ENCODE data around the gene SLC2A1. TPM values are rescaled to one million over a fixed set of nuclear protein-coding genes. Genes with fewer than 3 reads are reported as not detected.

The SLC2A1 gene
- total and polyA plus RNA-seq, 4 donors, result 9.5 to 143 (median 28.6) TPM

GRCh38 chr1:42924082-42924850 lies 34.4 kb downstream of the SLC2A1 start:
- DNase-seq (peak; percentile 96 to 97 (median 97)), ATAC-seq (ENCODE audit: insufficient read depth, low FRiP score) (peak; percentile 98)
- Histone ChIP-seq H3K9me3 (ENCODE audit: control insufficient read depth in 4 of 4, insufficient read depth in 3 of 4, low read length in 3 of 4) (no peaks in the 10 kb centered on the region), H3K27me3 (ENCODE audit: control insufficient read depth in 3 of 3, insufficient read depth in 3 of 3, low read length in 2 of 3) (no peaks in the 10 kb centered on the region), H3K4me3 (peak overlapping the region; percentile 78), H3K4me1 (ENCODE audit: control insufficient read depth in 5 of 5, insufficient read depth in 5 of 5, low read length in 5 of 5) (peaks cover 0 to 12% (median 6%) of the 10 kb centered on the region in 5 donors), H3K27ac (ENCODE audit: low read depth in 1 of 2, low read length in 1 of 2) (peak overlapping the region; percentile 94), H3K9ac (ENCODE audit: insufficient read depth in 1 of 2, low read length in 2 of 2) (peak overlapping the region; percentile 65 to 93), H3K36me3 (ENCODE audit: control insufficient read depth in 4 of 4, insufficient read depth in 4 of 4, low read length in 4 of 4) (peaks cover 0 to 18% (median 9%) of the 10 kb centered on the region in 4 donors)
- no peak for TF ChIP-seq CTCF (IDR thresholded peaks at IDR 0.05; ENCODE audit: control extremely low read depth, extremely low read depth)
- 0% methylated on average over 61 to 62 of the region's 62 CpGs for WGBS, 2 donors

GRCh38 chr1:42923367-42924081 lies 35.1 kb downstream of the SLC2A1 start:
- ATAC-seq (ENCODE audit: insufficient read depth, low FRiP score), result peak; percentile 1
- peak overlapping the region; percentile 65 to 93 for H3K9ac ChIP-seq (ENCODE audit: insufficient read depth in 1 of 2, low read length in 2 of 2)
- WGBS, 2 donors, result 7% methylated on average over 14 of the region's 14 CpGs

GRCh38 chr1:42922687-42923366 lies 35.8 kb downstream of the SLC2A1 start:
- H3K9me3 ChIP-seq (ENCODE audit: control insufficient read depth in 4 of 4, insufficient read depth in 3 of 4, low read length in 3 of 4), result no peaks in the 10 kb centered on the region
- 3 to 8% methylated on average over 4 of the region's 4 CpGs for WGBS, 2 donors
- DNase-seq, result peak; percentile 50 to 74 (median 71)
- ATAC-seq (ENCODE audit: insufficient read depth, low FRiP score), result no peak
- no peak overlapping the region for H3K9ac ChIP-seq (ENCODE audit: insufficient read depth in 1 of 2, low read length in 2 of 2)
- peak; percentile 70 for TF ChIP-seq CTCF (IDR thresholded peaks at IDR 0.05; ENCODE audit: control extremely low read depth, extremely low read depth)
- peak overlapping the region in 1 of 2 donors; percentile 27 for H3K27ac ChIP-seq (ENCODE audit: low read depth in 1 of 2, low read length in 1 of 2)
- no peak overlapping the region for H3K4me3 ChIP-seq
- H3K27me3 ChIP-seq (ENCODE audit: control insufficient read depth in 3 of 3, insufficient read depth in 3 of 3, low read length in 2 of 3), result no peaks in the 10 kb centered on the region
- H3K36me3 ChIP-seq (ENCODE audit: control insufficient read depth in 4 of 4, insufficient read depth in 4 of 4, low read length in 4 of 4), result peaks cover 0 to 10% (median 6%) of the 10 kb centered on the region in 4 donors
- H3K4me1 ChIP-seq (ENCODE audit: control insufficient read depth in 5 of 5, insufficient read depth in 5 of 5, low read length in 5 of 5), result peaks cover 0 to 12% (median 6%) of the 10 kb centered on the region in 5 donors

More at GRCh38 chr1:42923367-42924081, 35.1 kb downstream of the SLC2A1 start:
- H3K27me3 ChIP-seq (ENCODE audit: control insufficient read depth in 3 of 3, insufficient read depth in 3 of 3, low read length in 2 of 3), result no peaks in the 10 kb centered on the region
- peak in 1 of 3 donors; percentile 50 for DNase-seq
- no peaks in the 10 kb centered on the region for H3K9me3 ChIP-seq (ENCODE audit: control insufficient read depth in 4 of 4, insufficient read depth in 3 of 4, low read length in 3 of 4)
- TF ChIP-seq CTCF (IDR thresholded peaks at IDR 0.05; ENCODE audit: control extremely low read depth, extremely low read depth), result no peak
- peak overlapping the region; percentile 47 for H3K4me3 ChIP-seq
- peak overlapping the region; percentile 94 for H3K27ac ChIP-seq (ENCODE audit: low read depth in 1 of 2, low read length in 1 of 2)
- H3K4me1 ChIP-seq (ENCODE audit: control insufficient read depth in 5 of 5, insufficient read depth in 5 of 5, low read length in 5 of 5), result peaks cover 0 to 12% (median 6%) of the 10 kb centered on the region in 5 donors
- H3K36me3 ChIP-seq (ENCODE audit: control insufficient read depth in 4 of 4, insufficient read depth in 4 of 4, low read length in 4 of 4), result peaks cover 0 to 15% (median 8%) of the 10 kb centered on the region in 4 donors
